GM23338 (cell line): ENCODE data around the gene RPL39L. TPM values are rescaled to one million over a fixed set of nuclear protein-coding genes. Genes with fewer than 3 reads are reported as not detected.

Experiments
- ATAC-seq: fragments of 200-7000 bp; cut with Tn5 transposase; 3 replicates; pipeline ENCODE4 v1.9.1; 2020
- DNase-seq: peaks from one replicate; pipeline ENCODE4 v3.0.0-alpha.2; 2015; ENCODE audit warnings: low spot score
- H2AFZ ChIP-seq: fragments of 200-600 bp; sonication (generic); 2 replicates; pipeline ENCODE4 v1.8.0; 2016; ENCODE audit warnings: antibody characterized with exemption, mild to moderate bottlenecking, moderate library complexity
- H3F3A ChIP-seq: fragments of 200-600 bp; sonication (generic); replicated peaks from 2 replicates; pipeline ENCODE4 v1.8.0; 2017; ENCODE audit warnings: antibody characterized with exemption, mixed run types, low read depth
- H3K27ac ChIP-seq: fragments of 200-600 bp; sonication (generic); 2 replicates; pipeline ENCODE4 v1.6.1; 2016; ENCODE audit warnings: low read depth
- H3K27me3 ChIP-seq: fragments of 200-600 bp; sonication (generic); 2 replicates; pipeline ENCODE4 v1.8.0; 2016; ENCODE audit warnings: mild to moderate bottlenecking, mixed run types, moderate library complexity; ENCODE audit not compliant: insufficient read depth
- H3K36me3 ChIP-seq: fragments of 200-600 bp; sonication (generic); 2 replicates; pipeline ENCODE4 v1.8.0; 2016; ENCODE audit warnings: mild to moderate bottlenecking; ENCODE audit not compliant: insufficient read depth
- H3K4me1 ChIP-seq: fragments of 200-600 bp; sonication (generic); 2 replicates; pipeline ENCODE4 v1.8.0; 2016; ENCODE audit warnings: mild to moderate bottlenecking, moderate library complexity; ENCODE audit not compliant: insufficient read depth
- H3K4me2 ChIP-seq: fragments of 200-600 bp; sonication (generic); 2 replicates; pipeline ENCODE4 v1.7.1; 2017; ENCODE audit warnings: mixed run types
- H3K4me3 ChIP-seq: fragments of 200-600 bp; sonication (generic); 2 replicates; pipeline ENCODE4 v1.6.1; 2016; ENCODE audit warnings: mixed run types
- H3K79me2 ChIP-seq: fragments of 200-600 bp; sonication (generic); replicated peaks from 2 replicates; pipeline ENCODE4 v1.8.0; 2017; ENCODE audit warnings: mild to moderate bottlenecking; ENCODE audit not compliant: insufficient read depth
- H3K9me2 ChIP-seq: fragments of 200-600 bp; sonication (generic); 2 replicates; pipeline ENCODE4 v1.8.0; 2017; ENCODE audit not compliant: insufficient read depth
- H4K20me1 ChIP-seq: fragments of 200-600 bp; sonication (generic); replicated peaks from 2 replicates; pipeline ENCODE4 v1.8.0; 2017; ENCODE audit warnings: mild to moderate bottlenecking; ENCODE audit not compliant: insufficient read depth
- H3K27ac Mint-ChIP-seq: 2 replicates; pipeline ENCODE4 v1.8.0; 2020; ENCODE audit warnings: inconsistent platforms, mild to moderate bottlenecking, moderate library complexity, mixed read lengths
- H3K27me3 Mint-ChIP-seq: 3 replicates; pipeline ENCODE4 v1.8.0; 2022; ENCODE audit warnings: low read depth, mild to moderate bottlenecking, moderate library complexity, mixed read lengths, inconsistent platforms; ENCODE audit not compliant: insufficient read depth, poor library complexity
- H3K36me3 Mint-ChIP-seq: 3 replicates; pipeline ENCODE4 v1.8.0; 2021; ENCODE audit warnings: low read depth, mild to moderate bottlenecking, inconsistent platforms, moderate library complexity, mixed read lengths
- H3K4me1 Mint-ChIP-seq: 3 replicates; pipeline ENCODE4 v1.8.0; 2020; ENCODE audit warnings: mild to moderate bottlenecking, inconsistent platforms, mixed read lengths
- H3K4me3 Mint-ChIP-seq: 3 replicates; pipeline ENCODE4 v1.8.0; 2021; ENCODE audit warnings: moderate library complexity, mild to moderate bottlenecking, inconsistent platforms, mixed read lengths
- H3K9me3 Mint-ChIP-seq: 3 replicates; pipeline ENCODE4 v1.8.0; 2020; ENCODE audit warnings: moderate library complexity, mild to moderate bottlenecking, inconsistent platforms, mixed read lengths
- POLR2AphosphoS5 ChIP-seq: IDR thresholded peaks from 2 replicates; pipeline ENCODE4 v1.6.1; 2016; ENCODE audit warnings: antibody characterized with exemption, low read depth
- ZNF114 ChIP-seq: fragments of 250-450 bp; sonication (Bioruptor Pico); IDR thresholded peaks from 2 replicates; pipeline ENCODE4 v1.5.0; 2020; ENCODE audit warnings: mild to moderate bottlenecking, moderate library complexity
- ZNF331 ChIP-seq: fragments of 250-450 bp; sonication (Bioruptor Pico); IDR thresholded peaks from 2 replicates; pipeline ENCODE4 v1.5.0; 2020; ENCODE audit warnings: low read depth, mild to moderate bottlenecking, moderate library complexity
- polyA plus RNA-seq: library from polyadenylated mRNA; unstranded; fragments of >200 nt; fragmentation: Nextera tagmentation; extraction: Ambion mirVana; gene quantifications from 2 replicates; pipeline ENCODE4 v1.2.1, GENCODE V29; 2016
- total RNA-seq: library from RNA; depleted of rRNA; stranded (reverse); fragments of >200 nt; shearing (Covaris generic); gene quantifications from 2 replicates; pipeline ENCODE4 v1.2.3, GENCODE V29; 2014
- TF ChIP-seq, protein P1 (sequence below): fragments of 250-450 bp; sonication (Bioruptor Pico); IDR thresholded peaks from 2 replicates; pipeline ENCODE4 v1.5.0; 2020; ENCODE audit warnings: mild to moderate bottlenecking, moderate library complexity
- TF ChIP-seq, protein P2 (sequence below): IDR thresholded peaks from 2 replicates; pipeline ENCODE4 v1.6.1; 2016; ENCODE audit warnings: antibody characterized with exemption
- TF ChIP-seq, protein P3 (sequence below), 2 experiments: fragments of 200-600 bp in 1 of 2; sonication (generic) in 1 of 2; conservative IDR thresholded peaks; 2 replicates each; pipeline versions ENCODE4 v1.5.1 to v1.6.1; 2016 to 2017; ENCODE audit warnings: antibody characterized with exemption in 2 of 2, low read depth in 2 of 2, mild to moderate bottlenecking in 2 of 2, moderate library complexity in 1 of 2

Gene RPL39L
- total and polyA plus RNA-seq, 2 experiments from 2014 or later = 70.6 to 155 TPM

DNA sequence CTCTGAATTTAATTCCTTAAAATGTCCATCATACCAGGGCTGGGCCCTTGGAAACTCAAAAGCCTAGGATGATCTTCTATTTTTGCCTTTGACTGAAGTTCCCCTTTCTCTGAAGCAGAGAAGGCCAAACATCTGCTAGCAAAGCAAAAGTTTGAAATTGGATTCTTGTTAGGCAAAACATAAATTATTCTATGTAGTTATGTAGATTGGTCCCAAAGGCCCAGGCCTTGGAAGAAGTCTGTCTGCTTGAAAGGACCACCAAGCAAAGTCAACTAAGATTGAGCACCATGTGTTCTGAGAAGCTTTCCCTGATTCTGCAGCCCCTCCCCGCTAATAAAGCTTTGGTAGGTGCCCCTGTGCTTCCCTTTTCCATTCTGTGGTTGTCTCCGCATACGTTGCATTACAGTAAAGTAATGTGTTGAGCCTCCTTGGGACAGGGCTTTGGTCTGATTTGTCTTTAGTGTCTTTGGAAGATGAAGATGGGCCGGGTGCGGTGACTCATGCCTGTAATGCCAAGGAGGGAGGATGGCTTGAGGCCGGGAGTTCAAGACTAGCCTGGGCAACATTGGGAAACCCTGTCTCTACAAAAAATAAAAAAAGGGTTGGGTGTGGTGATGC is 56.4 kb downstream of the RPL39L start:
- no peak overlapping the region for H3K27ac ChIP-seq
- no peak for ATAC-seq
- H3K4me3 Mint-ChIP-seq = no peak overlapping the region

More for the DNA sequence above, 56.4 kb downstream of the RPL39L start:
- Mint-ChIP-seq H3K27me3 (peaks cover 9% of the 10 kb centered on the region), H3K9me3 (peaks cover 13% of the 10 kb centered on the region), H3K27ac (no peak overlapping the region), H3K36me3 (peaks cover 22% of the 10 kb centered on the region), H3K4me1 (peaks cover 29% of the 10 kb centered on the region)
- Histone ChIP-seq H3K9me2 (no peaks in the 10 kb centered on the region), H3K79me2 (no peaks in the 10 kb centered on the region), H3K36me3 (no peaks in the 10 kb centered on the region), H3F3A (no peaks in the 10 kb centered on the region), H2AFZ (no peak overlapping the region), H3K4me2 (no peak overlapping the region), H3K4me1 (peaks cover 28% of the 10 kb centered on the region), H3K27me3 (no peaks in the 10 kb centered on the region), H3K4me3 (no peak overlapping the region), H4K20me1 (no peaks in the 10 kb centered on the region)
- no peak for DNase-seq
- TF ChIP-seq, protein P1, sequence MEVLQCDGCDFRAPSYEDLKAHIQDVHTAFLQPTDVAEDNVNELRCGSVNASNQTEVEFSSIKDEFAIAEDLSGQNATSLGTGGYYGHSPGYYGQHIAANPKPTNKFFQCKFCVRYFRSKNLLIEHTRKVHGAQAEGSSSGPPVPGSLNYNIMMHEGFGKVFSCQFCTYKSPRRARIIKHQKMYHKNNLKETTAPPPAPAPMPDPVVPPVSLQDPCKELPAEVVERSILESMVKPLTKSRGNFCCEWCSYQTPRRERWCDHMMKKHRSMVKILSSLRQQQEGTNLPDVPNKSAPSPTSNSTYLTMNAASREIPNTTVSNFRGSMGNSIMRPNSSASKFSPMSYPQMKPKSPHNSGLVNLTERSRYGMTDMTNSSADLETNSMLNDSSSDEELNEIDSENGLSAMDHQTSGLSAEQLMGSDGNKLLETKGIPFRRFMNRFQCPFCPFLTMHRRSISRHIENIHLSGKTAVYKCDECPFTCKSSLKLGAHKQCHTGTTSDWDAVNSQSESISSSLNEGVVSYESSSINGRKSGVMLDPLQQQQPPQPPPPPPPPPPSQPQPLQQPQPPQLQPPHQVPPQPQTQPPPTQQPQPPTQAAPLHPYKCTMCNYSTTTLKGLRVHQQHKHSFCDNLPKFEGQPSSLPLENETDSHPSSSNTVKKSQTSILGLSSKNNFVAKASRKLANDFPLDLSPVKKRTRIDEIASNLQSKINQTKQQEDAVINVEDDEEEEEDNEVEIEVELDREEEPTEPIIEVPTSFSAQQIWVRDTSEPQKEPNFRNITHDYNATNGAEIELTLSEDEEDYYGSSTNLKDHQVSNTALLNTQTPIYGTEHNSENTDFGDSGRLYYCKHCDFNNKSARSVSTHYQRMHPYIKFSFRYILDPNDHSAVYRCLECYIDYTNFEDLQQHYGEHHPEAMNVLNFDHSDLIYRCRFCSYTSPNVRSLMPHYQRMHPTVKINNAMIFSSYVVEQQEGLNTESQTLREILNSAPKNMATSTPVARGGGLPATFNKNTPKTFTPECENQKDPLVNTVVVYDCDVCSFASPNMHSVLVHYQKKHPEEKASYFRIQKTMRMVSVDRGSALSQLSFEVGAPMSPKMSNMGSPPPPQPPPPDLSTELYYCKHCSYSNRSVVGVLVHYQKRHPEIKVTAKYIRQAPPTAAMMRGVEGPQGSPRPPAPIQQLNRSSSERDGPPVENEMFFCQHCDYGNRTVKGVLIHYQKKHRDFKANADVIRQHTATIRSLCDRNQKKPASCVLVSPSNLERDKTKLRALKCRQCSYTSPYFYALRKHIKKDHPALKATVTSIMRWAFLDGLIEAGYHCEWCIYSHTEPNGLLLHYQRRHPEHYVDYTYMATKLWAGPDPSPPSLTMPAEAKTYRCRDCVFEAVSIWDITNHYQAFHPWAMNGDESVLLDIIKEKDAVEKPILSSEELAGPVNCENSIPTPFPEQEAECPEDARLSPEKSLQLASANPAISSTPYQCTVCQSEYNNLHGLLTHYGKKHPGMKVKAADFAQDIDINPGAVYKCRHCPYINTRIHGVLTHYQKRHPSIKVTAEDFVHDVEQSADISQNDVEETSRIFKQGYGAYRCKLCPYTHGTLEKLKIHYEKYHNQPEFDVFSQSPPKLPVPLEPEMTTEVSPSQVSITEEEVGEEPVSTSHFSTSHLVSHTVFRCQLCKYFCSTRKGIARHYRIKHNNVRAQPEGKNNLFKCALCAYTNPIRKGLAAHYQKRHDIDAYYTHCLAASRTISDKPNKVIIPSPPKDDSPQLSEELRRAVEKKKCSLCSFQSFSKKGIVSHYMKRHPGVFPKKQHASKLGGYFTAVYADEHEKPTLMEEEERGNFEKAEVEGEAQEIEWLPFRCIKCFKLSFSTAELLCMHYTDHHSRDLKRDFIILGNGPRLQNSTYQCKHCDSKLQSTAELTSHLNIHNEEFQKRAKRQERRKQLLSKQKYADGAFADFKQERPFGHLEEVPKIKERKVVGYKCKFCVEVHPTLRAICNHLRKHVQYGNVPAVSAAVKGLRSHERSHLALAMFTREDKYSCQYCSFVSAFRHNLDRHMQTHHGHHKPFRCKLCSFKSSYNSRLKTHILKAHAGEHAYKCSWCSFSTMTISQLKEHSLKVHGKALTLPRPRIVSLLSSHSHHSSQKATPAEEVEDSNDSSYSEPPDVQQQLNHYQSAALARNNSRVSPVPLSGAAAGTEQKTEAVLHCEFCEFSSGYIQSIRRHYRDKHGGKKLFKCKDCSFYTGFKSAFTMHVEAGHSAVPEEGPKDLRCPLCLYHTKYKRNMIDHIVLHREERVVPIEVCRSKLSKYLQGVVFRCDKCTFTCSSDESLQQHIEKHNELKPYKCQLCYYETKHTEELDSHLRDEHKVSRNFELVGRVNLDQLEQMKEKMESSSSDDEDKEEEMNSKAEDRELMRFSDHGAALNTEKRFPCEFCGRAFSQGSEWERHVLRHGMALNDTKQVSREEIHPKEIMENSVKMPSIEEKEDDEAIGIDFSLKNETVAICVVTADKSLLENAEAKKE (CRISPR knock-in tag) = no peak
- TF ChIP-seq ZNF114 (no peak), ZNF331 (no peak), POLR2AphosphoS5 (no peak)
- TF ChIP-seq, protein P2, sequence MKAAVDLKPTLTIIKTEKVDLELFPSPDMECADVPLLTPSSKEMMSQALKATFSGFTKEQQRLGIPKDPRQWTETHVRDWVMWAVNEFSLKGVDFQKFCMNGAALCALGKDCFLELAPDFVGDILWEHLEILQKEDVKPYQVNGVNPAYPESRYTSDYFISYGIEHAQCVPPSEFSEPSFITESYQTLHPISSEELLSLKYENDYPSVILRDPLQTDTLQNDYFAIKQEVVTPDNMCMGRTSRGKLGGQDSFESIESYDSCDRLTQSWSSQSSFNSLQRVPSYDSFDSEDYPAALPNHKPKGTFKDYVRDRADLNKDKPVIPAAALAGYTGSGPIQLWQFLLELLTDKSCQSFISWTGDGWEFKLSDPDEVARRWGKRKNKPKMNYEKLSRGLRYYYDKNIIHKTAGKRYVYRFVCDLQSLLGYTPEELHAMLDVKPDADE = no peak
- TF ChIP-seq, protein P3, sequence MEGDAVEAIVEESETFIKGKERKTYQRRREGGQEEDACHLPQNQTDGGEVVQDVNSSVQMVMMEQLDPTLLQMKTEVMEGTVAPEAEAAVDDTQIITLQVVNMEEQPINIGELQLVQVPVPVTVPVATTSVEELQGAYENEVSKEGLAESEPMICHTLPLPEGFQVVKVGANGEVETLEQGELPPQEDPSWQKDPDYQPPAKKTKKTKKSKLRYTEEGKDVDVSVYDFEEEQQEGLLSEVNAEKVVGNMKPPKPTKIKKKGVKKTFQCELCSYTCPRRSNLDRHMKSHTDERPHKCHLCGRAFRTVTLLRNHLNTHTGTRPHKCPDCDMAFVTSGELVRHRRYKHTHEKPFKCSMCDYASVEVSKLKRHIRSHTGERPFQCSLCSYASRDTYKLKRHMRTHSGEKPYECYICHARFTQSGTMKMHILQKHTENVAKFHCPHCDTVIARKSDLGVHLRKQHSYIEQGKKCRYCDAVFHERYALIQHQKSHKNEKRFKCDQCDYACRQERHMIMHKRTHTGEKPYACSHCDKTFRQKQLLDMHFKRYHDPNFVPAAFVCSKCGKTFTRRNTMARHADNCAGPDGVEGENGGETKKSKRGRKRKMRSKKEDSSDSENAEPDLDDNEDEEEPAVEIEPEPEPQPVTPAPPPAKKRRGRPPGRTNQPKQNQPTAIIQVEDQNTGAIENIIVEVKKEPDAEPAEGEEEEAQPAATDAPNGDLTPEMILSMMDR (conservative IDR thresholded peaks at IDR 0.05; ENCODE audit: low read depth in 2 of 2) = no peak
